Ascending aorta (tissue), 2 donors: ENCODE data around the gene ARHGAP25. TPM values are rescaled to one million over a fixed set of nuclear protein-coding genes. Genes with fewer than 3 reads are reported as not detected.
A peak's percentile ranks its signal among the peaks of the same experiment; 100 is the strongest.

Experiments used
- DNase-seq, 2 donors: peaks; one replicate each; pipeline ENCODE4 v3.0.0-alpha.2; 2019; ENCODE audit warnings: low spot score in 2 of 2
- H3K27ac ChIP-seq, 2 donors: fragments of 200-600 bp; sonication (generic); one replicate each; pipeline ENCODE4 v1.5.1; 2016 to 2017; ENCODE audit warnings: mild to moderate bottlenecking in 1 of 2
- H3K27me3 ChIP-seq: fragments of 200-600 bp; sonication (generic); one replicate; pipeline ENCODE4 v1.5.1; 2017
- H3K36me3 ChIP-seq, 2 donors: fragments of 200-600 bp; sonication (generic); one replicate each; pipeline ENCODE4 v1.5.1; 2016
- H3K4me1 ChIP-seq, 2 donors: fragments of 200-600 bp; sonication (generic); one replicate each; pipeline ENCODE4 v1.5.1; 2016 to 2017; ENCODE audit warnings: mild to moderate bottlenecking in 1 of 2
- H3K4me3 ChIP-seq, 2 donors: fragments of 200-600 bp; sonication (generic); one replicate each; pipeline ENCODE4 v1.5.1; 2016 to 2017; ENCODE audit warnings: mild to moderate bottlenecking in 1 of 2
- H3K9me3 ChIP-seq, 2 donors: fragments of 200-600 bp; sonication (generic); one replicate each; pipeline ENCODE4 v1.5.1; 2016
- intact Hi-C: fragments of 100-400 bp; cut with DNase I; formaldehyde crosslinking; loops from one replicate; pipeline ENCODE4 v1.15.1; 2023
- total RNA-seq: library from RNA; depleted of rRNA; stranded (reverse); fragments of >200 nt; gene quantifications from one replicate; pipeline ENCODE4 v1.1.0, GENCODE V29; 2016
- TF ChIP-seq, protein P1 (sequence below), 3 experiments: fragments of 200-600 bp in 2 of 3; fragments of 450-650 bp in 1 of 3; sonication (generic) in 2 of 3; IDR thresholded peaks; one replicate each; pipeline ENCODE4 v1.5.1; 2016 to 2019; ENCODE audit warnings: antibody characterized with exemption in 3 of 3, mild to moderate bottlenecking in 1 of 3, moderate library complexity in 1 of 3

ARHGAP25 gene
- total RNA-seq, 1 donor from 2014 or later = 8.3 TPM

DNA sequence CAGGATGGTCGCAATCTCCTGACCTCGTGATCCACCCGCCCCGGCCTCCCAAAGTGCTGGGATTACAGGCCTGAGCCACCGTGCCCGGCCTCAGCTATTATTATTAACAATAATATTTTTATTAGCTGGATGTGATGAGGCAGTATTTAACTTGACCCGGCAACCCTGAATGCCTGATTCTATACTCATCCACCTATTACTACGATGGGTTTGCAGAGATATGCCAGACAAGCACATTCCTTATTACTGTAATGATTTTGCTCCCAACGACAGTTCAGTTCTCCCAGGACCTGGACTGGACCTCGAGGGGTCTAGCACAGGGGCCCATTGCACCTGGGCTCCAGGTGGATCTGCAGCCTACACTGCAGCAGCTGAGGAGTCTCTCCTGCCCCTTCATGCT lies 104.0 kb downstream of the ARHGAP25 start:
- H3K4me3 ChIP-seq = no peak overlapping the region
- no peak overlapping the region for H3K27ac ChIP-seq
- no peak for DNase-seq
- H3K9me3 ChIP-seq = no peaks in the 10 kb centered on the region
- no peaks in the 10 kb centered on the region for H3K27me3 ChIP-seq
- TF ChIP-seq, protein P1, sequence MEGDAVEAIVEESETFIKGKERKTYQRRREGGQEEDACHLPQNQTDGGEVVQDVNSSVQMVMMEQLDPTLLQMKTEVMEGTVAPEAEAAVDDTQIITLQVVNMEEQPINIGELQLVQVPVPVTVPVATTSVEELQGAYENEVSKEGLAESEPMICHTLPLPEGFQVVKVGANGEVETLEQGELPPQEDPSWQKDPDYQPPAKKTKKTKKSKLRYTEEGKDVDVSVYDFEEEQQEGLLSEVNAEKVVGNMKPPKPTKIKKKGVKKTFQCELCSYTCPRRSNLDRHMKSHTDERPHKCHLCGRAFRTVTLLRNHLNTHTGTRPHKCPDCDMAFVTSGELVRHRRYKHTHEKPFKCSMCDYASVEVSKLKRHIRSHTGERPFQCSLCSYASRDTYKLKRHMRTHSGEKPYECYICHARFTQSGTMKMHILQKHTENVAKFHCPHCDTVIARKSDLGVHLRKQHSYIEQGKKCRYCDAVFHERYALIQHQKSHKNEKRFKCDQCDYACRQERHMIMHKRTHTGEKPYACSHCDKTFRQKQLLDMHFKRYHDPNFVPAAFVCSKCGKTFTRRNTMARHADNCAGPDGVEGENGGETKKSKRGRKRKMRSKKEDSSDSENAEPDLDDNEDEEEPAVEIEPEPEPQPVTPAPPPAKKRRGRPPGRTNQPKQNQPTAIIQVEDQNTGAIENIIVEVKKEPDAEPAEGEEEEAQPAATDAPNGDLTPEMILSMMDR (IDR thresholded peaks at IDR 0.05) = no peak
- H3K36me3 ChIP-seq = no peaks in the 10 kb centered on the region
- H3K4me1 ChIP-seq = no peaks in the 10 kb centered on the region
- intact Hi-C loops = loop anchor here (10.0 kb wide), 1 partner anchor 584 kb away; the partner anchor contains the start of gene PPP3R1

DNA sequence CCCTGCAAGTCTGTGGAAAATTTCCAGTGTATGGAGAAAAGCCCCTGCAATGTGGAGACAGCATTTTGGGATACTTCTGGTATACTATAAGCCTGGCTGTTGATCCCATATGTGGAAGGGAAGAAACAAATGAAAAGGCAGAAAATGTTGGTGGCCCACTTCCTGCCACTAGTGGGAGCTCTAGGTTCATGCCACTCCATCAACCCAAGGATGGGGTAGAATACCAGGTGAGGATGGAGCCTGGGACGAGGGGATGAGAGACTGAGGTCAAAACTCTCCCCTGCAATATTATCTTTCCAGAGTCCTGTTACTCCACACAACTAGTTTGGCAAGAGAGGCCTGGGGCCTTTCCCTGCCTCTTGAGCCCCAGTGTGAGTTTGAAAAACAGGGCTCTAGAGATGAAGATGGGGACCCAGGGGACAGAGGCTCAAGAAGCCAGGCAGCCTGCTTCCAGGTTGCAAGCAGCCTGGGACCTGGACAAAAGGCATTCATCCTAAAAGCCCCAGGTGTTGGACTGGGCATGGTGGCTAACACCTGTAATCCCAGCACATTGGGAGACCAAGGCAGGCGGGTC lies 104.7 kb downstream of the ARHGAP25 start:
- Histone ChIP-seq H3K27ac (no peak overlapping the region), H3K4me3 (no peak overlapping the region), H3K4me1 (no peaks in the 10 kb centered on the region), H3K9me3 (no peaks in the 10 kb centered on the region), H3K27me3 (no peaks in the 10 kb centered on the region), H3K36me3 (no peaks in the 10 kb centered on the region)
- DNase-seq = no peak
- TF ChIP-seq, protein P1 (IDR thresholded peaks at IDR 0.05) = peak in 2 of 3 experiments; percentile 23 to 42
- intact Hi-C loops = loop anchor here (10.0 kb wide), 1 partner anchor 585 kb away; the partner anchor contains the start of gene PPP3R1

GRCh38 chr2:68845043-68845442 lies 110.4 kb downstream of the ARHGAP25 start:
- no peaks in the 10 kb centered on the region for H3K36me3 ChIP-seq
- no peaks in the 10 kb centered on the region for H3K27me3 ChIP-seq
- intact Hi-C loops = no loop called here
- no peaks in the 10 kb centered on the region for H3K4me1 ChIP-seq
- no peak for DNase-seq
- H3K9me3 ChIP-seq = no peaks in the 10 kb centered on the region
- no peak overlapping the region for H3K4me3 ChIP-seq
- TF ChIP-seq, protein P1 (IDR thresholded peaks at IDR 0.05) = no peak
- no peak overlapping the region for H3K27ac ChIP-seq

- TF ChIP-seq, protein P1 (IDR thresholded peaks at IDR 0.05) = no peak
- Histone ChIP-seq H3K9me3 (no peaks in the 10 kb centered on the region), H3K27me3 (no peaks in the 10 kb centered on the region), H3K36me3 (no peaks in the 10 kb centered on the region), H3K27ac (no peak overlapping the region), H3K4me1 (no peaks in the 10 kb centered on the region), H3K4me3 (no peak overlapping the region)
- no peak for DNase-seq
- intact Hi-C loops = no loop called here
Observed at GRCh38 chr2:68846091-68846490, 111.5 kb downstream of the ARHGAP25 start.

GRCh38 chr2:68847751-68848150 lies 113.1 kb downstream of the ARHGAP25 start:
- Histone ChIP-seq H3K27me3 (no peaks in the 10 kb centered on the region), H3K36me3 (no peaks in the 10 kb centered on the region), H3K4me3 (no peak overlapping the region), H3K9me3 (no peaks in the 10 kb centered on the region), H3K4me1 (no peaks in the 10 kb centered on the region), H3K27ac (no peak overlapping the region)
- TF ChIP-seq, protein P1 (IDR thresholded peaks at IDR 0.05) = no peak
- intact Hi-C loops = no loop called here
- DNase-seq = no peak
